Measurements from ENCODE around the gene HDAC9. TPM values are rescaled to one million over a fixed set of nuclear protein-coding genes. Genes with fewer than 3 reads are reported as not detected.

Gene HDAC9
- total RNA-seq, 4 donors from 2014 or later, result 63.0 to 130 (median 107) TPM

- no peak overlapping the region for H3K4me3 ChIP-seq
- peaks cover 0 to 26% (median 20%) of the 10 kb centered on the region in 4 donors for H3K4me1 ChIP-seq
- no peaks in the 10 kb centered on the region for H3K36me3 ChIP-seq
- WGBS, result 17% methylated on average over 3 of the region's 3 CpGs
- no peaks in the 10 kb centered on the region for H3K9me3 ChIP-seq
- no peak for TF ChIP-seq POLR2AphosphoS5 (IDR thresholded peaks at IDR 0.05)
- no peak for TF ChIP-seq POLR2A (IDR thresholded peaks at IDR 0.05; ENCODE audit: low read depth)
- TF ChIP-seq EP300 (IDR thresholded peaks at IDR 0.05), result no peak
- H3K27me3 ChIP-seq, result no peaks in the 10 kb centered on the region
- DNase-seq (ENCODE audit: extremely low spot score), result no peak
- intact Hi-C loops (cut with DNase I), result no loop called here
- H3K27ac ChIP-seq (replicated peaks in 1 of 4), result no peak overlapping the region
These were observed 266.6 kb downstream of the HDAC9 start for GRCh38 chr7:18762189-18762588.

GRCh38 chr7:18768256-18768655 is 272.7 kb downstream of the HDAC9 start:
- H3K27ac ChIP-seq (replicated peaks in 1 of 4), result no peak overlapping the region
- H3K36me3 ChIP-seq, result no peaks in the 10 kb centered on the region
- TF ChIP-seq EP300 (IDR thresholded peaks at IDR 0.05), result no peak
- TF ChIP-seq, protein P1, sequence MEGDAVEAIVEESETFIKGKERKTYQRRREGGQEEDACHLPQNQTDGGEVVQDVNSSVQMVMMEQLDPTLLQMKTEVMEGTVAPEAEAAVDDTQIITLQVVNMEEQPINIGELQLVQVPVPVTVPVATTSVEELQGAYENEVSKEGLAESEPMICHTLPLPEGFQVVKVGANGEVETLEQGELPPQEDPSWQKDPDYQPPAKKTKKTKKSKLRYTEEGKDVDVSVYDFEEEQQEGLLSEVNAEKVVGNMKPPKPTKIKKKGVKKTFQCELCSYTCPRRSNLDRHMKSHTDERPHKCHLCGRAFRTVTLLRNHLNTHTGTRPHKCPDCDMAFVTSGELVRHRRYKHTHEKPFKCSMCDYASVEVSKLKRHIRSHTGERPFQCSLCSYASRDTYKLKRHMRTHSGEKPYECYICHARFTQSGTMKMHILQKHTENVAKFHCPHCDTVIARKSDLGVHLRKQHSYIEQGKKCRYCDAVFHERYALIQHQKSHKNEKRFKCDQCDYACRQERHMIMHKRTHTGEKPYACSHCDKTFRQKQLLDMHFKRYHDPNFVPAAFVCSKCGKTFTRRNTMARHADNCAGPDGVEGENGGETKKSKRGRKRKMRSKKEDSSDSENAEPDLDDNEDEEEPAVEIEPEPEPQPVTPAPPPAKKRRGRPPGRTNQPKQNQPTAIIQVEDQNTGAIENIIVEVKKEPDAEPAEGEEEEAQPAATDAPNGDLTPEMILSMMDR (IDR thresholded peaks at IDR 0.05), result no peak
- no peak for TF ChIP-seq POLR2AphosphoS5 (IDR thresholded peaks at IDR 0.05)
- TF ChIP-seq POLR2A (IDR thresholded peaks at IDR 0.05; ENCODE audit: low read depth), result no peak
- no peaks in the 10 kb centered on the region for H3K27me3 ChIP-seq
- no peak for DNase-seq (ENCODE audit: extremely low spot score)
- no peak overlapping the region for H3K4me3 ChIP-seq
- H3K9me3 ChIP-seq, result no peaks in the 10 kb centered on the region
- no peaks in the 10 kb centered on the region for H3K4me1 ChIP-seq
- intact Hi-C loops (cut with DNase I), result no loop called here
- 80% methylated on average over 2 of the region's 2 CpGs for WGBS

DNA sequence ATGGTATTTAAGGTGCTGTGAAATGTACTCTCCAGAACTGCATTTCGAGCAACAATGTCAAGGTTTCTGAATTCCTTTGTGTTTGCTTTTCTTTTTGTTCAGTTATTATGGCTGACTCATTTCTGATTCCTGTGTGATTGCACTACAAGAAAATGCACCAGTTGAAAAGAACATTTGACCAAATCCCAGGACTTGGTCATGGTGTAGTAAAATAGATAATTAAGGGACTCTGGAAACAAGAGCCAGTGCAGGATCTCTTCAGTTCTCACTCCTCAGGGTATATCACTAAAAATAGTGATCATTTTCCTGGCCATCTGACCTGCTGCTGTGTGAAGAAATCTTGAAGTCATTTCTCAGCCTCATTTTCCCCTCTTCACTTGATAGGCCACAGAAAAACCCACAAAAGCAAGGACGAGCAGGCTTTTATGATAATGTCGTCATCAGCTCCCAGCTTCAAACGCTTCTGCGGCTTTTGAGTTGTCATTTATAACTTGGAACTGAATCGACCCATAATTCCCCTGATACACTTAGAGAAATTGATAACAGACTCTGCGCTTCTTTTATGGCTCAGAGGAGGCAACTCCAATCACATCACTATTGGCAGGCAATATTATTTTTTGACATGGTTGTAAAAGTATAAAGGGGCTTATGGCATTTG is 274.7 kb downstream of the HDAC9 start:
- Histone ChIP-seq H3K4me3 (no peak overlapping the region), H3K36me3 (no peaks in the 10 kb centered on the region), H3K9me3 (no peaks in the 10 kb centered on the region), H3K4me1 (no peaks in the 10 kb centered on the region), H3K27me3 (no peaks in the 10 kb centered on the region), H3K27ac (replicated peaks in 1 of 4) (no peak overlapping the region)
- no peak for DNase-seq (ENCODE audit: extremely low spot score)
- TF ChIP-seq POLR2A (IDR thresholded peaks at IDR 0.05; ENCODE audit: low read depth) (no peak), POLR2AphosphoS5 (IDR thresholded peaks at IDR 0.05) (no peak), EP300 (IDR thresholded peaks at IDR 0.05) (no peak)
- TF ChIP-seq, protein P1 (IDR thresholded peaks at IDR 0.05), result no peak
- 90% methylated on average over 7 of the region's 7 CpGs for WGBS
- intact Hi-C loops (cut with DNase I), result no loop called here

DNA sequence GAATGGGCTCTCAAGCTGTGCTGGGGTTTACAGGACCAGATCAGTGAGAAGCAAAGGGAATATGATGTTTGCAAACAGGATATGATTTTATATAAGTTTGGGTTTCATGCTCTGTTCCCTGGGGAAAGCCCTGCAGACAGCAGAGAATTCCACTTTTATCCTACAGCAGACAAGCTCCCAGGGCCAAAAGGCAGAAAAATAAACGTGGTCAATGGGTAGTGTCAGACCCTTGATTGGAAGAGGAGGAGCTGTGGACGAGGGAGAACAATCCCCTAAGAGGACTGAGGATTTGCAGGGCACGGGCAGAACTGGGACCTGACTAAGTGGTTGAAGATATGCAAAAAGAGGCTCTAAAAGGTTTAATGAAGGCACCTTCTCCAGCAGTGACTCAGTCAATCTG is 275.3 kb downstream of the HDAC9 start:
- Histone ChIP-seq H3K4me3 (no peak overlapping the region), H3K9me3 (no peaks in the 10 kb centered on the region), H3K27me3 (no peaks in the 10 kb centered on the region), H3K27ac (replicated peaks in 1 of 4) (no peak overlapping the region), H3K4me1 (no peaks in the 10 kb centered on the region), H3K36me3 (no peaks in the 10 kb centered on the region)
- no peak for TF ChIP-seq POLR2A (IDR thresholded peaks at IDR 0.05; ENCODE audit: low read depth)
- TF ChIP-seq EP300 (IDR thresholded peaks at IDR 0.05), result no peak
- no peak for TF ChIP-seq POLR2AphosphoS5 (IDR thresholded peaks at IDR 0.05)
- intact Hi-C loops (cut with DNase I), result no loop called here
- 59% methylated on average over 3 of the region's 3 CpGs for WGBS
- no peak for DNase-seq (ENCODE audit: extremely low spot score)

- Histone ChIP-seq H3K9me3 (no peaks in the 10 kb centered on the region), H3K4me1 (no peaks in the 10 kb centered on the region), H3K4me3 (no peak overlapping the region), H3K27ac (replicated peaks in 1 of 4) (no peak overlapping the region), H3K36me3 (no peaks in the 10 kb centered on the region), H3K27me3 (no peaks in the 10 kb centered on the region)
- no peak for TF ChIP-seq POLR2AphosphoS5 (IDR thresholded peaks at IDR 0.05)
- DNase-seq (ENCODE audit: extremely low spot score), result no peak
- WGBS, result 83% methylated on average over 2 of the region's 2 CpGs
- intact Hi-C loops (cut with DNase I), result no loop called here
These were observed 276.5 kb downstream of the HDAC9 start for GRCh38 chr7:18771834-18772566.

DNA sequence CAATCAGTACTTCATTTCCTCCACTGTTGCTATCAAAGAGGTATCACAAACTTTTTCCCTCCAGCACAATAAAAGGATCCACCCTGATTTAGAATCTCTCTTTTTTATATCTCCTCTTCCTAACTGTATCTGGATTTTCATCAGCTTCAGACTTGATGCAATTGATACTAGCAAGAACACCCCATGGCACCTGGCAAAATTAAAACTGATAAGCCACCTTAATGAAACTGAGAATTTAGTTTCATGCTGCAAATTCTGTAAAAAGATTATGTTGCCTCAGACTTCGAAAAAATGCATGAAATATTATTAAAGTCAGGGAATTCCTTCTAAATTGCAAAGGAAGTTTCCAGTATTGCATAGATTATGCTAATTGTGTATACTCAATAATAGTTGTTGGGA is 277.0 kb downstream of the HDAC9 start:
- DNase-seq (ENCODE audit: extremely low spot score), result no peak
- no peaks in the 10 kb centered on the region for H3K9me3 ChIP-seq
- H3K27me3 ChIP-seq, result no peaks in the 10 kb centered on the region
- intact Hi-C loops (cut with DNase I), result no loop called here
- H3K4me1 ChIP-seq, result no peaks in the 10 kb centered on the region
- TF ChIP-seq POLR2AphosphoS5 (IDR thresholded peaks at IDR 0.05), result no peak
- TF ChIP-seq POLR2A (IDR thresholded peaks at IDR 0.05; ENCODE audit: low read depth), result no peak
- no peak for TF ChIP-seq EP300 (IDR thresholded peaks at IDR 0.05)
- TF ChIP-seq, protein P1 (IDR thresholded peaks at IDR 0.05), result no peak
- H3K36me3 ChIP-seq, result no peaks in the 10 kb centered on the region
- no peak overlapping the region for H3K4me3 ChIP-seq
- WGBS, result 95% methylated on average over 1 of the region's 1 CpG
- H3K27ac ChIP-seq (replicated peaks in 1 of 4), result no peak overlapping the region
